GM19397 (cell line): ENCODE results near the gene DRD4.

Experiments
- ATAC-seq: cut with Tn5 transposase; IDR thresholded peaks from one replicate; pipeline ENCODE4 v1.9.1; 2021; ENCODE audit warnings: mild to moderate bottlenecking, moderate library complexity; ENCODE audit not compliant: unreplicated experiment

The DRD4 gene

DNA sequence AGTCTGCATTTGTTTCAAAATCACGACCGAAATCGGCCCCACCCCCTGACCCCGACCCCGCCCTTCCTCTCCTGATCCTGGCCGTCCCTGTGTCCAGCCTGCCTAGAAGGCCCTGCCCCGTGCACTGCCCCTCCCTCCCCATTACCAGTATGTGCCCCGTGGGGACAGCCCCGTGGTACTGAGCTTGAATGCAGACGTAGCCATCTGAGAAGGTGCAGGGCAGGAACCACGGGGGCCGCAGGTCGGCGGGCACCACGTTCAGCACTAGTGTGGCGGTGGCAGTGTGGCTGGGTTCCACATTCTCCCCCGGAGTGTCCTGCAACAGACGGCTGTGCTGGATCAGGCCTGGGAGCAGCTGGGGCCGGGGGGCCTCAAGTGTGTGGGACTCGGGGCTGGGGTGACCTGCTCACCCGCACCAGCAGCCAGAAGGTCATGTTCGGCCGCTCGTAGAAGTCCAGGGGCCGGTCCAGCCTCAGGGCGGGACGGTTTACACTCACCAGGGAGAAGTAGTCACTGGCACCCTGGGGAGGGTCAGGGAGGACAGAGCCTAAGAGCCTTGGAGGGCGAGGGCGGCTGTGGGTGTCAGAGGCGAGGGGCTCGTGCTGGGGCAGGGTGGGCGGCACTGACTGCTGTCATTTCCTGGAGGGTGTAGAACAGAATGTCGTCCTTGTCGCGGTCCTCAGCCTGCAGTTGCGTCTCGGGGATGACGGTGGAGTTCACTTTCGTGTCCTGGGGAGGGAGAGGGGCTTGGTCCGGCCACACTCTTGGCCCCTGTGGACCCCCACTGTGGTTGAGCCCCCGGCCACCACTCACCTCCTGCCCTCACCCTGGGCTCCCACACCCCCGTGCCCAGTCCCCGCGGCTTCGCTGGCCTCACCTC is 15.9 kb upstream of the DRD4 start:
- ATAC-seq, result no peak

DNA sequence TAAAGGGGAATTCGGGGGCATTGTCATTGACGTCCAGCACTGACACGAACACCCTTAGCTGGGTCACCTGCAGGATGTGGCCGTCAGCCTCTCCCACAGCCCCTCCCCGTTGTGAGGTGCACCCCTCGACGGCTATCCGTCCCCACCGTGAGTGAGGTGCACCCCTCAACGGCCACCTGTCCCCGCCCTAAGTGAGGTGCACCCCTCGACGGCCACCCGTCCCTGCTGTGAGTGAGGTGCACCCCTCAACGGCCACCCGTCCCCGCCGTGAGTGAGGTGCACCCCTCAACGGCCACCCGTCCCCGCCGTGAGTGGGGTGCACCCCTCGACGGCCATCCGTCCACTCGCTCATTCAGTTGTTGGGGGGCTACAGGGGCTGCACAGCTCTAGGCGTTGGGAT is 15.2 kb upstream of the DRD4 start:
- no peak for ATAC-seq

DNA sequence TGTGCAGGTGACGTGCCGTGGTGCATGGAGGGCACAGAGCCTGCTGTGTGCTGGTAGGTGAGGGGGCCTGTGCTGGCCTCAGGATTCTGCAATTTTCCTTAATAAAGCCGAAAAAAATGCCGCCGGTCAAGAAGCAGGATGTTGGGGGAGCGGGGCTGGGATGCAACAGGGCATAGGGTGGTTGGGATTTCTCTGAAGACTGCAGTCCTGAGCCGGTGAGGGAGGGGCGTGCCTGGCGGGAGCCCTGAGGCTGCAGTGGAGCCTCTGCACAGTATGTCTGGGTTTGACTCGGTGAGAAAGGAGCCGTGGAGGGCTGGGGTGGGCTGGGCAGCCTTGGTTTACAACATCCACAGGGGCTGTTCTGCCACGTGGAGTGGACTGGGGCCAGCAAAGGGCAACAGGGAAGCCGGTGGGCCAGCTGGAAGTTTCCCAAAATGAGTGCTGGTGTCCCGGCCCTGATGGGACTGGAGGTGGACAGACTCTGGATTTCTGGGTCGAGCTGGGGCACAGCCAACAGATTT is 13.7 kb upstream of the DRD4 start:
- ATAC-seq, result no peak

DNA sequence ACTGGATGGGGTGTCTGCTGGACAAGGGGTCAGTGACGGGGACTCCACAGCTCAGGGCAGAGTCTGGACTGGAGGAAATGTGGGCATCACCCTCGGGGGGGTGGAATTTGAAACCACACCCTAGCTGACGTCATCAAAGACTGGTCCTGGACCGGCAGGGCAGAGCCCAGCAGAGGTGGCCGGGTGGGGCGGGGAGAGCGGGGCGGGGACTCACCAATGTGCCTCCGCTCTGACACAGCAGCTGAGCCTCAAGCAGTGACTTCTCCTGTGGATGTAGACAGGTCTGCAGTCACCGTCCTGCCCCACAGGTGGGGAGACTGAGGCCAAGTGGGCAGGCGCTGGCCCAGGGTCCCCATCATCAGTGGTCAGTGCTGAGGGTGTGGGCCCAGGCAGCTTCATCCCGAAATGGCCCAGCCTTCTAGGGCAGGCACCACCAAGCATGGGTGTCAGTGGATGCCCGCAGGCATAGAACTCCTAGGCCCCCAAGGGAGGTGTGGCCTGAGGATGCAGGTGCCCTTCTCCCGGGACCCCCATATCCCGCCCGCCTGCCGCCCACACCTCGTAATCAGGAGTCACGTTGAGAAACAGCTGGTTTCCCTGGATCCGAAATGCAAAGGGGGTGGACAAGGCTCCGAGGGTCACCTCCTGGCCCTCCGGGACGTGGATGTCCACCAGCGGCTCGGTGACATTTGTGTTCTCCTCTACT is 12.9 kb upstream of the DRD4 start:
- no peak for ATAC-seq

DNA sequence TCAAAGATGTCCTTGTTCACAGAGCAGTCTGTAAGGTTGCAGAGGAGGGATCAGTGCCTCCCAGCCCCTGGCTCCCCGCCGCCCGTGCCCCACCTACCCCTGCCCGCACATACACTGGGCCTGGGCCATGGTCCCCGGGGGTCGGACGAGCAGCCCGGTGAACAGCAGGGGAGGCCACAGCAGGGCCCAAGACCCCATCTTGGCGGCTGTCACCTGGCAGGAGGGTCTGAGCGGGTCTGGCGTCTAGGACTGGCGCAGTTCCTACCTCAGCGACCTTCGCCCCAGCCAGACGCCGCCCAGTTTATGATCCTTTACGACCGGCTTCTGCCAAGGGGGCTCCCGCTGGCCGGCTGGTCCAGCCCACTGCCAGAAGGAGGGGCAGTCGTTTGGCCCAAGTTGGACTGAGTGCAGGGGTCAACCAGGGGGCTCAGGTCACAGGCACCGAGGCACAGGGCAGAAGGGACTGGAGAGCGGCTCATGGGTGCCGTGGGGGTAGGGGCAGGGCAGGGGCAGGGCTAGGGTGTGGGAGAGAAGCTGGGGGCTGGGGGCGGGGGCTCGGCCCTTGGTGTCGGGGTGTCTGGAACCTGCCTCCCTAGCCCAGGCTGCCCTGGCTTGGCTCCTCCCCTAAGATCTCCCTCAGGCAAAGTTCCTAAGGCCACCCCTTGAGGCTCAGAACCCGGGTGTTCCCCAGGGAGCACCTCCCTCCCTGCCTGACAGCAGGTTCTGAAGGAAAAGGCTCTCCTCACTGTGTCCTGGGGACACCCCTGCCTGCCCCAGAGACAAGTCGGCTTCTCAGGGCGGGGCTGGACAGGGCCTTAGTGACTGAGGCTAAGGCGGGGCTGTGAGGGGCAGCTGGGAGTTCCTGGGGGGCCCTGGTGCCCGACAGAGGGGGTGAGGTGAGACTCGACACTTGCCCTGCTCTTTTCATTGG is 12.1 kb upstream of the DRD4 start, which contains the start of gene CDHR5:
CDHR5 (minus strand) TSS at position 251 of the 931 bp plus-strand sequence; CDS start at position 198, 53 bp downstream.
- no peak for ATAC-seq

DNA sequence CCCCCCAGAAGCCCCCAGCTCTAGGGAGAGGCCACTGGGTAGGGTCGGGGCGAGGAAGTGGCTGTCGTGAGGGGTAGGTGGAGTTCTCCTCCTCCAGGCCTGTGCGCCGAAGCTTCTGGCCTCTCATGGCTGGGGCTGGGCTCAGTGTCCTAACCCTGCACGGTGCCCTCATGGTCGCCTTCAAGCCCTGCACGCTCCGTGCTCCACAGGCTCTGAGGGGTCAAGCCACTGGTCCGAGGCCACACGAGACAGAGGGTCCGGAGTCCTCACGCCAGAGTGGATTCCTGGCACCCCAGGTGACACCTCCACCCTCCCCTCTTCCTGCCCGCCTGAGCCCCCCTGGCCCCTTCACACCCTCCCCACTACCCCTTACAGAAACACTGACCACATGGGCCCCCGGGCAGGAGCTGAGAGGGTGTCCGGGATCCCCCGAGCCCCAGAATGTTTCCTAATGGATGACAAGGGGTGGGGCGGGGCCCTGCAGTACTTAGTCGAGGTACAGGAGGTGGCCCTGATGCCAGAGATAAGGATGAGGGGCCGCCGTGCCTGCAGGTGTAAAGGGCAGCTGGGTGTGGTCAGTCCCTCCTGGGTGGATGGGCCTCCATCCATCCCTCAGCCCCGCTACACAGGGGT is 11.3 kb upstream of the DRD4 start:
- no peak for ATAC-seq

DNA sequence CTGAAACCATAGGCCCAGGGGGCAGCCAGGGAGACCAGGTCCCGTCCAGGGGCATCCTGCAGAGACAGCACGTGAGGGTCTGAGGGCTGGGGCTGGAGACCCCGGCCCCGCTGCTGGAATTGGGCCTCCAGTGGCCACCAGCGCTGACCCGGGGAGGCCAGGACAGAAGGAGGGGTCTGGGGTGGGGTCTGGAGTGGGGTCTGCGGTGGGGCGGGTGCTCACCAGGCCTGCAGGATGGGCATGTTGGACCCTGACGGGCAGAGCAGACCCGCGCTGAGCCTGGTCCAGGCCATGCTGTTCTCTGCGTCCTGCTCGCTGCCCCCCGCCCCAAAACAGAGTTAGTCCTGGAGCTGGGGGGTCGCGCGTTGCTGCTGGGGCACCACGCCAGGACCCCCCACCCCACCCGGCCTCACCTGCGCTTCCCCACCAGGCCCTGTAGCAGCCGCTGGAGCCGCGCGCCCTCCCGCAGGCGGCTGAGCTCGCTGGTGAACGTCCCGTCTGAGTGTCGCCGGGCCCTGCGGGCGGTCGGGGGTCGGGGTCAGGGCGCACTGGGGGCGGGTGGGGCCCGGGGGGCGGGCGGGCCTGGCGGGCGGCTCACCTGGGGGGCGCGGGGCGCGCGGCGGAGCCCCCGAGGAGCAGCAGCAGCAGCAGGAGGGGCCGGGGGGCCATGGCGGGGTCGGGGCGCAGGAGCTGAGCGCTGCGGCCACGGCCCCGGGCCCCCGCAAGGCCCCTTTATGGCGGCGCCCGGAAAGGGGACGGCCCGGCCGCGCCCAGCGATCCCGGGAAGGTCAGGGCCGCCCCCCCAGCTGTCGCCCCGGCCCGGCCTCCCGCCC is 10.4 kb upstream of the DRD4 start, which contains the start of gene SCT:
SCT (minus strand) TSS at position 707 of the 833 bp plus-strand sequence; CDS start at position 669, 38 bp downstream.
- no peak for ATAC-seq

DNA sequence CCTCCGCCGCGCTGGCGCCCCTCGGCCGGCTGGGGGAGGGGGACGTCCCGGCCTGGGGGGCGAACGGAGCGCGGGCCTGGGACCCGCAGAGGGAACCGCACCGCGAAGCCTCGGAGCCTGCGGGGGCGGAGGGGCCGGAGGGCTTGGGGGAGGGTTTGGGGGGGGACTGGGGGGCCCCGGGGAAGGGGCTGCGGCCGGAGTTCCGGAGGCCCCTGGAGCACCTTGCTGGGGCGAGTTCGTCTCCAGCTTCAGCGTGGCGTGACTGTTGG is 9.8 kb upstream of the DRD4 start:
- no peak for ATAC-seq

DNA sequence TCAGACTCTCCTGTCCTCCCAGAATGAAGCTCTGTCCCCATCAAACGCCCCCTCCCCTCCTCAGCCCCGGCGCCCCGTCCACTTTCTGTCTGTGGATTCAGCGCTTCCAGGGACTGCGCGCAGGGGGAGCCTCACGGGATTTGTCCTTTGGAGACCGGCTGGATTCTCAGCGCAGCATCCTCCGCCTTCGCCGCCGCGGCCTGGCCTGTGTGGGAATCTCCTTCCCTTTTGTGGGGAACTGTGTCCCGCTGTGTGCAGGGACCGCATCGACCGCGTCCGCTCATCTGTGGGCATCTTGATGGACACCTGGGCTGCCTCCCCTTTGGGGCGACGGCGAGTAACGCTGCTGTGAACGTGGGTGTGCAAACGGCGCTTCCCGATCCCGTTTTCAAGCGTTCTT is 9.0 kb upstream of the DRD4 start:
- ATAC-seq, result no peak

DNA sequence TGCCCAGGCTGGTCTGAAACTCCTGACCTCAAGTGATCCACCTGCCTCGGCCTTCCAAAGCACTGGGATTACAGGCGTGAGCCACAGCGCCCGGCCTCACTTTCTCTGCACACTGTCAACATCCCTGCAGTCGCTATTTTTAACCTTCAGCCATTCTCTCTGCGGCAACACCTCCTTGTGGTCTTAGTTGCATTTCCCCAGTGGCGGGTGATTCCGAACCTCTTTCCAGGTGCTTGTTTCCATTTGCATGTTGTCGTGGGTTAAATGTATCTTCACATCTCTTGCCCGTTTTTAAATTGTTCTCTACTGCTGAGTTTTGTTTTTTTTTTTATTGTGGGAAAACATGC is 7.9 kb upstream of the DRD4 start:
- ATAC-seq, result no peak

DNA sequence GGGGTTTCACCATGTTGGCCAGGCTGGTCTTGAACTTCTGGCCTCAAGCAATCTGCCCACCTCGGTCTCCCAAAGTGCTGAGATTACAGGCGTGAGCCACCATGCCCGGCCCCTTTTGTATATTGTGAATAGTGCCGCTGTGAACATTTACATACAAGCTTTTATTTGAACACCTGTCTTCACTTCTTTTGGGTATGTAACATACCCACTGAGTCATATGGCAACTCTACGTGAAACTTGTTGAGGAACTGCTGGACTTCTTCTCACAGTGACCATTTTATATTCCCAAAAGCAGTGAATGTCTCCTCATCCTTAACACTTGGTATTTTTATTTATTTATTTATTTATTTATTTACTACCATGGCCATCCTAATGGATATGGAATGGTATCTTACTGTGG is 6.2 kb upstream of the DRD4 start:
- ATAC-seq, result no peak

DNA sequence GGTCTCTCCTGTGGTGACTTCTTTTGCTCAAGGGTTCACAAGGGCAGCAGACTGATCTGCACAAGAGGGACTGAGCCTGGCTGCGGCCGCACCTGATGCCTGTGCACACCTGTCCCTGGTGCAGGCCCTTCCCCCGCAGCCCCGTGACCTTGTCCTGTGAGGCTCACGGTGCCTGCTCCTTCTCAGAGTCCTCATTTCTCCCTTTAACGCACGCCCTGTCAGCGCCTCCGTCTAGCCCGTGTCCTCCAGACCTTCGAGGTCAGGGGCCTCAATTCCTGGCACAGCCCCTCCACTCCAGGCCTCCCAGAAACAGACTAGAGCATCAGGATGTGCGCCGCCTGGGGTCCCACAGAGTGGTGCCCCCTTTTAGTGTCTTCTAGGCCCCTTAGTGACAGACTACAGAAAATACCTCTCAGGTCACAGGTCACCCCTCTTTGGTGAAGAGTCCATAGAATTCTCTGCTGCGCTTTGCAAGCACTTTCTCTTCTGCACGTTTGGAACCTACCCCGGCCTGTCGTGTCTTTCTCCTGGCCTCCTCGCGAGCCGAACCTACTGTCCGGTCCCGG is 1.0 kb upstream of the DRD4 start:
- no peak for ATAC-seq

DNA sequence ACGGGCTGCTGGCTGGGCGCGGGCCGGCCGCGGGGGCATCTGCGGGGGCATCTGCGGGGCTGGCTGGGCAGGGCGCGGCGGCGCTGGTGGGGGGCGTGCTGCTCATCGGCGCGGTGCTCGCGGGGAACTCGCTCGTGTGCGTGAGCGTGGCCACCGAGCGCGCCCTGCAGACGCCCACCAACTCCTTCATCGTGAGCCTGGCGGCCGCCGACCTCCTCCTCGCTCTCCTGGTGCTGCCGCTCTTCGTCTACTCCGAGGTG is 194 bp downstream of the DRD4 start:
- ATAC-seq, result no peak

DNA sequence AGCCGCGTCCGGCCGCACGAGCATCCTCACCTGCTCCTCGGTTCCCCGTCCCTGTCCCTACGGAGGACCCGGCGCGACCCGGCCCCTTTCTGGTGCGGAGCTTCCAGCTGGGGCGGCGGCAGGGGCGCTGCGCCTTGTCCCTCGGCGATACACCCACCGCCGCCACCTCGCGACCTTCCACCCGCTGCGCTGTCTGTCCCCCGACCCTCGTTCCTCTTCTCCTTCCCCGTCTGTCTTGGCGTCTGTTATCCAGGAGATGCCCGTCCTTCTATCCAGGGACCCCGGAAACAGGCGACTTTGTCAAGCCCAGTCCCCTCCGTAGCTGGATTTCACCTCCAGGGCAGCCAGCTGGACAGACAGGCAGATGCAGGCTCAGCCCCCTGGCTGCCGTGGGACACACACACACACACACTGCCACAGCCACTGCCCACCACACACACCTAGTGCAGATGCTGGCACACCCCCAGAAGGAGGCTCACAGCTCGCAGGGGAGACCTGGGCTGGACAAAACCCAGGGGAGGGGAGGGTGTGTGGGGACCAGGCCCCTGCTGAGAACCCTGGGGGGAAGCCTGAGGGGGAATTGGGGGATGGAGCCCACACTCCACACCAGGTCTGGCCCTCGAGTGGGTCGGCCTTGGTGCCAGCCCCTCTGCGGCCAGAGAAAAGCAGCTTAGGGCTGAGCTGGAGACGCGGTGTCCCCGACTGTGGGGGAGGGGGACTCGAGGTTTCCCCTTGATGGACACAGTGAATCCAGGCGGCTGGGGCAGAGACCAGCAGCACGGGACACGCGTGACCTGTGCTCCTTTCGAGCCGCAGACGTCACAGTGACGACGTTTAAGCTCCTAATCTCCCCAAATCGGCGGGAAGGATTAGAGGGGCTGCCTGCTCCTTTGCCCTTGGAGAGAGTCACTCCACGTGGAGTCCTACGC is 788 bp downstream of the DRD4 start:
- no peak for ATAC-seq

DNA sequence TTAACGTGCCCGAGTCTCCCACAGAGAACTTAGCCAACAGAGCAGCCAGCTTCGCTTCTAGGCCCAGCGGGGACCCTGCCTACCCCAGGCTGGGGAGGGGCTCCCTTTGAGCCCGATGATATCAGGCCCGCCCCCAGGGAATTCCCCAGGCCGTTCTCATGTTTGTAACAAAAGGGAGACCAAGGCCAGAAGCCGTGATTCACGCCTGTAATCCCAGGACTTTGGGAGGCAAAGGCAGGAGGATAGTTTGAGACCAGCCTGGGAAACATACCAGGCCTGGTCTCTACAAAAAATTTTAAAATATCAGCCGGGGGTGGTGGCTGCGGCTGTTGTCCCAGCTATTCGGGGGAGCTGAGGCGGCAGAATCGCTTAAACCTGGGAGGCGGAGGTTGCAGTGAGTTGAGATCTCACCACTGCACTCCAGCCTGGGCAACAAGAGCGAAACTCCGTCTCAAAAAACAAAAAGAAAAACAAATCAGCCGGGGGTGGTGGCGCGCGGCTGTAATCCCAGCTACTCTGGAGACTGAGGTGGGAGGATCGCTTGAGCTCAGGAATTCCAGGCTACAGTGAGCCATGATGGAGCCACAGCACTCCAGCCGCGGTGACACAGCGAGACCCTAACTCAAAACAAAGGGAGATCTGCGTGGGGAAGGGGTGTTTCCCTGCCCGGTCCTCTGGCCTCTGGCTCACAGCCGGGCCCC is 1.7 kb downstream of the DRD4 start:
- ATAC-seq, result no peak

DNA sequence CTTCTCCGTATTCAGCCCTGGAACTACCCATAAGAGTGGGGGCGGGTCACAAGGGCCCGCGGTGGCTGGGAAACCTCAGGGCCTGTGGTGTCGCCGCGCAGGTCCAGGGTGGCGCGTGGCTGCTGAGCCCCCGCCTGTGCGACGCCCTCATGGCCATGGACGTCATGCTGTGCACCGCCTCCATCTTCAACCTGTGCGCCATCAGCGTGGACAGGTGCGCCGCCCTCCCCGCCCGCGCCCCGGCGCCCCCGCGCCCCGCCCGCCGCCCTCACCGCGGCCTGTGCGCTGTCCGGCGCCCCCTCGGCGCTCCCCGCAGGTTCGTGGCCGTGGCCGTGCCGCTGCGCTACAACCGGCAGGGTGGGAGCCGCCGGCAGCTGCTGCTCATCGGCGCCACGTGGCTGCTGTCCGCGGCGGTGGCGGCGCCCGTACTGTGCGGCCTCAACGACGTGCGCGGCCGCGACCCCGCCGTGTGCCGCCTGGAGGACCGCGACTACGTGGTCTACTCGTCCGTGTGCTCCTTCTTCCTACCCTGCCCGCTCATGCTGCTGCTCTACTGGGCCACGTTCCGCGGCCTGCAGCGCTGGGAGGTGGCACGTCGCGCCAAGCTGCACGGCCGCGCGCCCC is 2.4 kb downstream of the DRD4 start:
- ATAC-seq, result no peak

DNA sequence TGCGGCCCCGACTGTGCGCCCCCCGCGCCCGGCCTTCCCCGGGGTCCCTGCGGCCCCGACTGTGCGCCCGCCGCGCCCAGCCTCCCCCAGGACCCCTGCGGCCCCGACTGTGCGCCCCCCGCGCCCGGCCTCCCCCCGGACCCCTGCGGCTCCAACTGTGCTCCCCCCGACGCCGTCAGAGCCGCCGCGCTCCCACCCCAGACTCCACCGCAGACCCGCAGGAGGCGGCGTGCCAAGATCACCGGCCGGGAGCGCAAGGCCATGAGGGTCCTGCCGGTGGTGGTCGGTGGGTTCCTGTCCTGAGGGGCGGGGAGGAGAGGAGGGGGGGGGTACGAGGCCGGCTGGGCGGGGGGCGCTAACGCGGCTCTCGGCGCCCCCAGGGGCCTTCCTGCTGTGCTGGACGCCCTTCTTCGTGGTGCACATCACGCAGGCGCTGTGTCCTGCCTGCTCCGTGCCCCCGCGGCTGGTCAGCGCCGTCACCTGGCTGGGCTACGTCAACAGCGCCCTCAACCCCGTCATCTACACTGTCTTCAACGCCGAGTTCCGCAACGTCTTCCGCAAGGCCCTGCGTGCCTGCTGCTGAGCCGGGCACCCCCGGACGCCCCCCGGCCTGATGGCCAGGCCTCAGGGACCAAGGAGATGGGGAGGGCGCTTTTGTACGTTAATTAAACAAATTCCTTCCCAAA is 3.1 kb downstream of the DRD4 start:
- no peak for ATAC-seq
